8988T (cell line): ENCODE data around the gene C1orf35.

Experiments
- DNase-seq: peaks from one replicate; pipeline ENCODE4 v3.0.0; 2011

C1orf35 gene

GRCh38 chr1:228102791-228103620 lies at the start of gene C1orf35:
TSS of gene C1orf35 (minus strand) at chr1:228103325. CDS start at chr1:228103227, 98 bp downstream.
- DNase-seq = peak; percentile 99

GRCh38 chr1:228152918-228153258 lies 49.8 kb upstream of the C1orf35 start:
- no peak for DNase-seq

DNA sequence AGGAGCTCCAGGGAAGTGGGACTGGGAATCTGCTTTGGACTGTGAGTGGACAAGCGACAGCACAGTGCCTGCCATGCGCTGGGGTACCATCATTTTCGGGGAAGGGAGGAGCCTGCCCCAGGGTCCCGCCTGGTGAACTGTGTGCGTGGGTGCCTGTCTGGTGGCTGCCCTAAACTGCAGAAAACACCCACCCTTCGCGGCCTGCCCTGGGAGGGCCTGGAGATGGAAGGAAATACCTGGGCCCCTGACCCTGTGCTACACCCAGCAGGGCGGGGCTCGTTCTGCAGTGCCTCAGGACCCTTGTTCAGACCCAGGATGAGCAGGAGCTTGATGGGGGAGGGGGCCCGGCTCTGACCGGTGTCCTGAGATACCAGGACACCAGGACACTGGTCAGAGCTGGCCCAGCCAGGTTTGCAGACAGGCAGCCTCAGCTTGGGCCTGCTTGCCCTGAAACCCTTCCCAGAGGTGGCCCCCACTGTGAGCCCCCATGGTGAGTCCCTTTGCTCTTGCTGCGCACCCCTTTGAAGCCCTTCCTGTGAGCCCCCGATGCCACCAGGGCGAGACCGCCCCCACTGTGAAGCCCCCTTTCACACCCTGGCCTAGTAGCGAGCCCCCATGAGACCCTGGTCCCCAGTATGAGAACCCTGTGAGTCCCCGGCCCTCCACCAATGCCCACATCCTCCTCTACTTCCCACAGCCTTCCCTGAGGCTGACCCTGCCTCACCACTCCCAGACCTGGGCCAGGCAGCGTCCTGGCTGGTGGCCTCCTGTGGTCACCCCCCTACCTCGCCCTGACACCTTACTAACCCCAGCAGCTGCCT lies 49.2 kb upstream of the C1orf35 start:
- DNase-seq = no peak

DNA sequence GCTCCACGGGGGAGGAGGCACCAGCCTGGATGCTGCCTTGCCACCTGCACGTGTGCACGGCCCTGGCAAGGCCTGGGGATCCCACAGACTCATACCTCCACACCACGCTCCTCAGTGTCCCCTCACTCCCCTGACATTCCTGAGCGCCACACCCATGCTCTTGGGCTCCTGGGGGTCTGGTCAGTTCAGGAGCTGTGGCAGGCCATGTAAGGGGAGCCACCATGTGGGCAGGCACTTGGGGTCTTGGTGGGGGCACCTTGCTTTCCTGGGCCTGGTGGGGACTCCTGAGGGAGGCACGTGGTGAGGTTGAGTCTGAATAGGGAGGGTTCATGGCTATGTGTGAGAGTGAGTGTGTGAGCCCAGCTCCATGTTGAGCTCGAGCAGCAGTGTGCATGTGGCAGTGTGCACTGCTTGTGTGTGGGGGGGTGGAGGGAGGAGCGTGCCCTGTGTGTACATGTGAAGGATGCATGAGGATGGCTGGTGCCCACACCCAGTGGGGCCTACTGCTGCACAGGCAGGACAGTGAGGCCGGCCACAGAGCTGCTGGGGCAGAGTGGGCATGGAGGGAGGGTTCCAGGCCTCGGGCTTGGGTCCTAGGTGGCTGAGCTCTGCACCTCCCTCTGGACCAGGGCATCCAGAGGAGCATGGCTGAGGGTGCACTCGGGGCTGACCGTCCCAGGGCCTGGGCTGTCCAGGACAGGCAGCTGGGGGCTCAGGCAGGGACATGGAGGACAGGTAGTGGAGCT lies 48.2 kb upstream of the C1orf35 start:
- DNase-seq = no peak

- no peak for DNase-seq
Measured at GRCh38 chr1:228150461-228151179, 47.5 kb upstream of the C1orf35 start.

GRCh38 chr1:228150120-228150460 lies 47.0 kb upstream of the C1orf35 start:
- no peak for DNase-seq

DNA sequence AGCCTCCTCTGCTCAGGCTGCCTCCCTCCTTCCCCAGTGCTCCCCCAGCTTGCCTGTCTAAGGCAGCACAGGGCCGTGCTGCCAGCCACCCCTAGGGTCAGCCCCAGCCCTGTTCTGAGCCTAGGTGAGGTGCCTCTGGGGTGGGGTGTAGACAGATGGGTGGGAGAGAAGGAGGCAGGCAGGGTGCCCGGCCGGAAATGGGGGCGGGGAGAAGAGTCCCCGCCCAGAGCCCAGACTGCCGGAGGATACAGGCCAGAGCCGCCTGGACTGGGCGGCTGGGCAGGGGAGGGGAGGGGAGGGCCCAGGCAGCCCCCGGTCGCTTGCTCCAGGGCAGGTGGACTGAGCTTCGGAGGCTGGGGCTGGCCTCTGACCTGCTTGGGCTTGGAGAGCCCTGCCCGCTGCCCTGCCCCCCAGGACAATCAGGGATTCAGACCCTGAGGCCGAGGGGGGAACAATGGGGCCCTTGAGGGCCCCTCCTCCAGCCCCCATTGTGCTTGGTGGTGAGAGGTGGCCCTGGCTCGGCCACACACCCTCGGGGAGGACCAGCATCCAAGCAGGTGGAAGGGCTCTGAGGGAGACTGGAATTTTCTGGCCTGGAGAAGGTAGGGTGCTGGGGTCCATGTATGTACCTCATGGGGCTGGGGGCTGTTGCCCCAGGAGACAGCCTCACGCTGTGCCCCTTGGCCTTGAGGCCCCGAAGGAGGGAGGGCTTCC lies 46.4 kb upstream of the C1orf35 start, which contains the start of gene GJC2:
GJC2 (plus strand) TSS at position 525 of the 714 bp plus-strand sequence. CDS start 7,829 bp downstream, outside the sequence.
- DNase-seq = no peak

GRCh38 chr1:228148935-228149405 lies 45.8 kb upstream of the C1orf35 start:
- no peak for DNase-seq

DNA sequence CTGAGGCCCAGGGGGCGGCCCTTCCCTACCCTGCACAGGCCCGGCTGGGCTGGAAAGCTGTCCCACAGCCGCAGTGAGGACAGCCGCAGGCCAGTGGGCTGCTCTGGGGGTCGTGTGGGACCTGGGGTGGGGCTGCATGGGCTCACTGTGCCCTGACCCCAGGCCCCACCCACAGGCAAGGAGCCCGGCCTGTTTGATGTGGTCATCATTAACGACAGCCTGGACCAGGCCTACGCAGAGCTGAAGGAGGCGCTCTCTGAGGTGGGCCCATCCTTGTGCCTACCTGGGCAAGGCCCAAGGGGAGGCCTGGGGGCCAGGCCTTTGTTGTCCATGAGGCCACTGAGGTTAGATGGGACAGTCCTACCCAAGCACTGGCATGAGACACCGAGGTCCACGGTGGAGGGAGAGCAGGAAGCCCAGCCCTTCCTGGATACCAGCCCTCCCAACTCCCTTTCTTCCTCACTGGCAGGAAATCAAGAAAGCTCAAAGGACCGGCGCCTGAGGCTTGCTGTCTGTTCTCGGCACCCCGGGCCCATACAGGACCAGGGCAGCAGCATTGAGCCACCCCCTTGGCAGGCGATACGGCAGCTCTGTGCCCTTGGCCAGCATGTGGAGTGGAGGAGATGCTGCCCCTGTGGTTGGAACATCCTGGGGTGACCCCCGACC lies 45.2 kb upstream of the C1orf35 start:
- no peak for DNase-seq

DNA sequence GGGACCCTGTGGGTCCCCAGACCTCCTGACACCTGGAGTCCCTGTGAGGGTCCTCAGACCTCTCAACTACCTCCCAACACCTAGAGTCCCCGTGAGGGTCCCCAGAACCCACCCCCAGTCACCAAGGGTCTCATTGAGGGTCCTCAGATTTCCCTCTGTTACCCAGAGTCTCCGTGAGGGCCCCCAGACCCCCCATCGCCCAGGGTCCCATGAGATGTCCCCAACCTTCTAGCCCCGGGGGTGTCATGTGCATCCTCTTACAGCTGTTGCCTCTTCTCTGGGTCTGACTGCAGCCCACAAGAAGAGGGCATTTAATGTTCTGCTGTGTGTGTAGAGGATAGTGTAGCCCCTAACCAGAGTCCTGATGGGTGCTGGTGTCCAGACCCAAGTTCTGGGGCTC lies 44.6 kb upstream of the C1orf35 start:
- no peak for DNase-seq

DNA sequence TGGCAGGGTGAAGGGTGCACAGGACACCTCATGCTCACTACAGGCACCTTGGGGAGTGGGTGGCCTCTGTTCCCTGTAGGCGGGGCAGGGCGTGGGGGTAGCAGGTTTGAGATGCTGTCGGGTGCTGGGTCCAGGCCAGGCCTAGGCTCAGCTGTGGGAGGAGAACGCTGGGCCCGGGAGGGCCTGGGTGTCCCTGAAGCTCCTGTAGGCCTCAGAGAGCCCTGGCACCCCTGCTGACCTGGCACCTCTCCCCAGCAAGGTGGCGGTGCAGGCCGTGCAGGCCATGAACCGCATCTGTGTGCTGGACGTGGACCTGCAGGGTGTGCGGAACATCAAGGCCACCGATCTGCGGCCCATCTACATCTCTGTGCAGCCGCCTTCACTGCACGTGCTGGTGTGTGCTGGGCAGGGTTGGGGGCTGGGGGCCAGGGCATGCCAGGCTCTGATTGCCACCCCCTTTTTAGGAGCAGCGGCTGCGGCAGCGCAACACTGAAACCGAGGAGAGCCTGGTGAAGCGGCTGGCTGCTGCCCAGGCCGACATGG lies 44.1 kb upstream of the C1orf35 start:
- DNase-seq = no peak

GRCh38 chr1:228146417-228147150 lies 43.5 kb upstream of the C1orf35 start:
- DNase-seq = no peak

DNA sequence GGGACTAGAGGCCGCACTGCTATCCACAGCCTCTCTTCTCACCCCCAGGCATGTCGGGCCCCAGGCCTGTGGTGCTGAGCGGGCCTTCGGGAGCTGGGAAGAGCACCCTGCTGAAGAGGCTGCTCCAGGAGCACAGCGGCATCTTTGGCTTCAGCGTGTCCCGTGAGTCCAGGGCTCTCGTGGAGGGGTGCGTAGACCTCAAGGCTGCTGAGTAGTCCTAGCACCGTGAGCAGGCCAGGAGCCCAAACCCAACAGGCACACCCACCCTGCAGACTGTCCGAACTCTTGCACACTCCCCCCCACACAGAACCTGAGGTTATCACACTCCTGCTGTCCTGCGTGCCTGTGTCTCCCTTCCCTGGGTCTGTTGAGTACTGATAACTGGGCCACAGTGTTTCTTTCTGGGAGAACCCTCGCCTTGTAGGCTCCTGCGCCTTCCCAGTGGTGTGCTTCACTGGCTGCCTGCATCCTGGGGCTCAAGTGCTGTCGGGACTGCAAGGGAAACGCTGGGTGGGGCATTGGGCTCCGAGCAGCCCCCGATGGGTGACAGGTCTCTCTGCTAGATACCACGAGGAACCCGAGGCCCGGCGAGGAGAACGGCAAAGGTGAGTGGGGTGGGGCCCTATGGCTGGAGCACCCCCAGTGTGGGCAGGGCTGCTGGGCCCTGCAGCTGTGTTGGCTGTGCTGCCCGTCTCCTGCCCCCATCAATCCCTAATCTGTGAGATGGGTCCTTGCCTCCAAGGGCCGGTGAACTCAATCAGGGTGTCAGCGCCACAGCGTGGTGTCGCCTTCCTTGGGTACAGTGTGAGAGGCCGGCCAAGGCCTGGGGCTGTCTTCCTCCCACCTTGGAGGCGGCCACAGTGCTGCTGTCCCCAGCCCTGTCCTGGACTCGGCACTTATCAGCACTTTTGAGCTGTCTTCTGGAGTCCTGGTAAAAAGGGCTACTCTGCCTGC lies 42.6 kb upstream of the C1orf35 start:
- DNase-seq = no peak

DNA sequence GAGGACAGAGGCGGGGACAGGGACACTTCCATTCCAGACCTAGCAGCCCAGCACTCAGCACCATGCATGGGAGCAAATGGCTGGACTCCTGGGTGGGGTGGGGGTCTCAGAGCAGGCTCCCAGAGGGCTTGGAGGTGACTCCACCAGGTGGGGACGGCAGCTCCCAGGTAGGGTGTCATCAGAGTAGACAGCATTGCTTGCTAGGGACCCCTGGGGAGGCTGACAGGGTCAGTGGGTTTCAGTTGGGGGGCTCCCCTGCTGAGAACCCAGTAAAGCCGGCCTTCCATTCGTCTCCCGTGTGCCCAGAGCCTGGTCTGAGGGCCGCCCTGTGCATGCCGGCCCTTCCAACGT lies 41.8 kb upstream of the C1orf35 start:
- DNase-seq = no peak

DNA sequence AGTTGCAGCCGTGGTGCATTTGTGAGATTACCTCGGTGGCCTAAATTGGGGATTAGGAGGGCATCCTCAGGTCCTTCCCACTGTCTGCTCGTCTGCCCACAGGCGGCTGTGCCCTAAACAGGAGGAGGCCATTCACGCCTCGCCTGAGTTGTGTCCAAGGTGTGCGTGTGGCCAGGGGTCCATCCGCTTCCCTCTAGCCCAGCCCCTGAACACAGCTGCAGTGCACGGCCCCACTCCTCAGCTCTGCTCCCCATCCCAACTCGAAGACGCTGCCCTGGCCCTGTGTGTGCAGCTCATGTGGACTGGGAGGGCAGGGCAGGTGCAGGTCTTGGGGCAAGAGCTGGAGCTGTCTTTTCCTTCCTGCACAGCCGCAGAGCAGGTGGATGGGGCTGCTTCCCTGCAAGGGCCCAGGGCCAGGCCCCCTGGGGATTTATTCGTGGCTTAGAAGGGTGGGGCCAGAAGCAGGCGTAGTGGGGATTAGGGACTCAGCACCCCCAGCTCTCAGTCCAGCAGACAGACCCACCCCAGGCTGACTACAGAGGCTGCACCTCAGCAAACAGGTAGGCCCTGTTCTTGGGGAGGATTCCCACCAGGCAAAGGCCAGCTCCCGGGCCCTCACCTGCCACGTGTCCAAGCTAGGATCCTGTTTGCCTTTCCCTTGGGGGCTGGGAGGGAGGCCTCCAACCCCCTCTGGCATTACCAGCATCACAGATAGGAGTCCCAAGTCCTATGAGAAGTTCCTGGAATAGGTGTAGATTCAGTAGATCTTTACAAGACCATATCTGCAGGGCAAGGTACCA lies 41.3 kb upstream of the C1orf35 start:
- no peak for DNase-seq

- no peak for DNase-seq
Measured at GRCh38 chr1:228143480-228144192, 40.5 kb upstream of the C1orf35 start.

DNA sequence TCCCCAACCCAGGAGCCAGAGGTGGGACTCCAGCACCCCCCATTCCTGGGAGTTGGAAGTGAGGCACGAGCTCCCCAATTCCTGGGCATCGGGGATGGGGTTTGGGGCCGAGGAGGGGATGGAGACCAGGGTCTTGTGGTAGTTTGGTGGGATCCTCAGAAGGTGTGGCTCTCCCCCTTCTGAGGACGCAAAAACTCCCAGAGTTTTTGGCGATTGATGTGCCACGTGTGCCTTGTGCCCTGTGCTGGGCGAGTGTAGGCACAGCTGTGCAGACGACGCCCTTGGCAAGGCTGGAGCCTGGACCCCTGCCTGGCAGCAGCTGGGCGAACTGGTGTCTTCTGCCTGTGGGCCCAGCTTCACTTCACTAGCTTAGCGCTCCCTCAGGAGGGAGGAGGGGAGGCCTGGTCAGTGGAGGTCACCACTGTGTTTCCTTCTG lies 39.6 kb upstream of the C1orf35 start:
- DNase-seq = no peak
